Stimulated activated CD8-positive, alpha-beta memory T cell treated with anti-CD3 and anti-CD28 coated beads, Interleukin-2, amount 100 ng/mL, for 48 hours (primary cell): ENCODE data around the gene LSM3.

Source experiments
- DNase-seq, 2 donors: peaks; one replicate each; pipeline ENCODE4 v3.0.0-alpha.2; 2020; ENCODE audit warnings: low read depth in 2 of 2

Gene LSM3

DNA sequence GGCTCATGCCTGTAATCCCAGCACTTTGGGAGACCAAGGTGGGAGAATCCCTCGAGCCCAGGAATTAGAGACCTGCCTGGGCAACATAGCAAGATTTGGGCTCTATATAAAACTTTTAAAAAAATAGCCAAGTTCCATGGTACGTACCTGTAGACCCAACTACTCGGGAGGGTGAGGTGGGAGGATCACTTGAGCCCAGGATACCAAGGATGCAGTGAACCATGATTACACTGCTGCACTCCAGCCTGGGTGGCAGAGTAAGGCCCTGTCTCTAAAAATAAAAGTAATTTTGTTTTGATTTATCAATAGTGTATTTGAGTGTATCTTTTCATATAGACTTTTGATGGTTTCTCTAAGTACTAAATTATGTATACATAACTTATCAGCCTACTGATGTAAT is 63.1 kb downstream of the LSM3 start:
- DNase-seq: no peak

DNA sequence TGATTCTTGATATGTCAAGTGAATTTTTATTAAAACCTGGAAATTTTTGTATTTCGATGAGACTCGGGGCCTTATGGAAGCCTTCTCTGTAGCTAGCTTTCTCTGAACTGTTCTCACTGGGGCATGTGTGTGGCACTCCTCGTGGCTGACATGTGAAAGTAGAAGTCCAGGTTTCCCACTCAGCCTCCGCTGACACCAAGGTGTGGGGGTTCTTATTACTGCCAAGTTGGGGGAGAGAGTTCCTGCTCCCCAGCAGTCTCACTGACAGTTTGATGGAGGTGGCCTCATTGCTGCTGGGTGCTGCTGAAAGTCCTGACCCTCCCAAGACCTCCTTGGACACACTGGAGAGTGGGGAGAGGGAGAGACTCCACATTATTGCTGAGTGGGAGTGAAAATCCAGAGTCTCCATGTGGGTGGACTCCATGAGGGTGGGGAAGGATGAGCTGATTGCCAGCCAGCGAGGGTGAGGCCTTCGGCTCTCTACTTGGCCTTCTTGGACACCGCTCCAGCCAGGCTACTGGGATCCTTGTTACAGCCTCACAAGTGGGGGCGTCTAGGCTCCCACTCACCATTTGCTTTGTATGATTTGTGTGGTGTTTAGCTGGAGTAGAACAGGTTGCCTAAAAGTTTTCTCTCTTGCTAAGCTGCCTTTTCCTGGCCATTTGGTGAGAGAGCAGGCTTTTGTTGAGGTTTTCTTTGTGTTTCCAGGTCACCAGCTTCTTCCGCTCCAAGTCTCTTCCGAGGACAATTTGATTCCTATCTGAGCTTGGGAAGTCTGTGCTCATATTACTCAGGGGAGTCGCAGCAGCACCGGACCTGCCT is 64.1 kb downstream of the LSM3 start:
- no peak for DNase-seq

DNA sequence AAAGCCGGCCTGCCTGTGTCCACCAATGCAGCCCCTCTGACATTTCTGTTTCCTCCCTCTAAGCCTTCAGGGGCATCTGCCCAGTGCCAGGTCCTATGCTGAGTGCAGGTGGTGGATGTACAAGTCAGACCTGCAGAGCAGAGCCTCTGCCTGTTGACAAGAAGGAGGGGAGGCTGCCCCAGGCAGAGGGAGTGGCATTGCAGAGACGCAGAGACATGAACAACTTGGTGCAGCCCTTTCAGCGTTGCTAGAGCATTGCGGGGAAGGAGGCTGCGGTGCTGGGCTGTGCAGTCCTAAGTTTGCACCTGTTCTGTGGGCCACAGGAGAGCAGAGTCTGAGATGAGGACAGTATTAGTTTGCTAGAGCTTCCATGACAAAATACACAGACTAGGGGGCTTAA is 65.2 kb downstream of the LSM3 start:
- DNase-seq: no peak

DNA sequence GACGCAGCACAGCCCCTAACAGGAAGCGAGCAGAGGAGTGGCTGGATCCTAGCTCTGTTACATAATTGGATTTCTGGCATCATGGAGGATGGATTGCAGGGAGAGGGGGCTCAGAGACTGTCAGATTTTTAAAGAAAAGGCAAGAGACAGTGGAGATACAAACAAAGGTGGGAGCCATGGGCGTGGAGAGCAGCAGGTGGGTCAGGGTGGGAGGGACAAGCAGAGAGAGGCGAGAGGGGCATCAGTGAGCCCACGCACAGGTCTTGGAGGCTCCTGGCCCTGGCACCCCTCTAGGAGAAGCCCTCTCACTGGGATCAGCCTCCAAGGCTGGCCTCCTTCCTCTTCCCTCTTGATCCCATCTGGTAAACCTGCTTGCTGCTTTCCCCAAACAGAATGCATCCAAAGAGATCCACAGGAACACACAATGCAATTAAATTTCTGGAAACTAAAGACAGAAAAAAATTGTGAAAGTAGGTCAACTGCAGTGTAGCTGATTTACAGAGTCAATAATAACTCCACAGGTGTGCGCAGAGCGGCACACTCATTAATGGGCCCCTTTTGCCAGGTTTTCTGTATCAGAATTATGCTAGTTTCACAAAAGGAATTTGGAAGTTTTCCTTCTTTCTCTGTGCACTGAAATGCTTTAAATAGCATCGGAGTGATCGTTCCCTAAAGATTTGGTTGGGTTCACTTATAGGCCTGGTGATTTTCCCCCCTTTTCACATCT is 66.1 kb downstream of the LSM3 start:
- DNase-seq: no peak

- DNase-seq: no peak
These were observed 66.6 kb downstream of the LSM3 start for GRCh38 chr3:14245248-14245639.

GRCh38 chr3:14245822-14246221 is 67.2 kb downstream of the LSM3 start:
- no peak for DNase-seq

DNA sequence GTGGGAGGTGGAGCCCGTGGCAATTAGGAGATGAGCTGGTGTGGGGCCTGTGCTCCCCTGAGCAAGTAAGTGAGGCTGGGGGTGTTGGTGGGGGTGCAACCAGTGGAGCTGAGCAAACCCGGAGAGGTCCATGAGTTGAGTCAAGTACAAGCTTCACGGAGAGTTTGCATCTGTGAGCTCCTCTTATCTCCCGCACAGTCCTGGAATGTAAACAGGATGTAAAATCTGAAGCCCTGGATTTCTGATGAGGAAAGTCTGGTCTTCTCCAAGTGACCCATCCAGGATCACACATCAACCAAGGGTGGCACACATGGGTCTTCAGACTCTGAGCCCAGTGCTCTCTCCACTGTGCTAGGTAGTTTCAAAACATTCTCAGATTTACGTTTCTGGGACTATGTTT is 67.8 kb downstream of the LSM3 start:
- DNase-seq: no peak

DNA sequence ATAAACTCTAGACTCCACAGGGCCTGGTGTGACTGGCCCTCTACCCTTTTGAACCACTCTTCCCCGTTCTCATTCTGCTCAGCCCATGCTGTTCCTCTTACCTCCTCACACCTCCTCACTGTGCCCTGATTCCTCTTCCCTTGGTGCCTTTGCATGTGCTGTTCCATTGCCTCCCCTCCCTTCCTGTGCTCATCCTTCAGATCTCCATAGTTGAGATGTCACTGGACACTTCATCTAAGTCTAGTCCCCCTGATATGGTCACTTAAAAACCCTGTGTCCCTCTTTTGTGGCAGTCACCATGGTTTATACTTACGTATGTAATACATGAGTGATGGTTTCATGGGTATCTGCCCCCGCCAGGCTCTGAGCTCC is 69.8 kb downstream of the LSM3 start:
- DNase-seq: no peak

DNA sequence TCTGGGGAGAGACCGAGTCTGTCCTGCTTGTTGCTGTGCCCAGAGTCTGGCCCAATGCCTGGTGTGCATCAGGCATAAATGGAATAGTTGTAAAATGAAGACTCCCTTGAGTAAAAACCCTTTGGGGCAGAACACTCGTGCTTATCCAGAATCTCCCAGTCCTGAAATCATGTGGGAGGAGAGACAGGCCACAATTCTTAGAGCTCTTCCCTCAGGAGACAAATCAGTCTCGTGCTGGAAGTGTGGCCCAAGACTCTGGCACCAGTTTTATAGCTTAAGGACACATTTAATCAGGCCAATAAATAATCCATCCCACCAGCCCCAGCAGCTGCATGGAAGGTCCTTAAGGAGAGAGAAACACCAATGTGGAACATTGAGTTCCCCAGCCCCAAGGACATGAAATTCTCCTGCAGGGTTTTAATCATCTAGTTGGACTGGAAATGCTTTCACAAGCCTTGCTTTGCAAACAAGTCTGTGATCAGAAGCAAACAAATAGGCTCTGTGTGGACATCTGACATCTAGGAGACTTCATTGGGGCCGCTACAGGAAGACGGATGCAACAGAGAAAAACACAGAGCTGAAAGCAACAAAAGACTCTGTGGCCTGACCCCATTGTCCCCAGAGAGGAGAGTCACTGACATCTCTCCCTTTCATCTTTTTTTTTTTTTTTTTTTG is 70.4 kb downstream of the LSM3 start:
- DNase-seq: no peak
